Stimulated activated CD4-positive, alpha-beta T cell treated with anti-CD3 and anti-CD28 coated beads, Interleukin-4, amount 100 ng/mL, for 48 hours (primary cell): ENCODE results near the gene KRTAP12-3.
"Not testable (repeated sequence)": the region's sequence is repeated elsewhere in the genome, so short reads cannot be mapped to it uniquely, and the experiment has no call there.

Experiments used
- DNase-seq, 2 donors: peaks; one replicate each; pipeline ENCODE4 v3.0.0-alpha.2; 2020; ENCODE audit warnings: low read depth in 2 of 2

The KRTAP12-3 gene

GRCh38 chr21:44650973-44651675 is 6.6 kb upstream of the KRTAP12-3 start:
- DNase-seq = no peak

DNA sequence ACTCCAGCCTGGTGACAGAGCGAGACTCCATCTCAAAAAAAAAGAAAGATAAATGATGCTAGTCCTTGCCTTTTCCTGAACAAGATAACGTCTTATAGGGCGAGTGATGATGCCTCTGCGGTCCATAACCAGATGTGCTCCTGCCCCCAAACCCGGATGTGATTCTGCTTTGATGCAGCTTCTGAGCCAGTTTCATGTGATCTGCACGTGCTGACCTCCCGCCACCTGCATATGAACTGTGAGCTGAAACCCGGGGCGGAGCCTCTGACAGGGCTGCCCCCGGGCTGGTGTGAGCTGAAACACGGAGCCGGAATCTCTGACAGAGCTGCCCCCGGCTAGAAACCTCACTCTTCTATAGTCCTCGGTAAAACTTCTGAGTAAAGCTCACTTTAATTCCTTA is 4.6 kb upstream of the KRTAP12-3 start:
- no peak for DNase-seq

DNA sequence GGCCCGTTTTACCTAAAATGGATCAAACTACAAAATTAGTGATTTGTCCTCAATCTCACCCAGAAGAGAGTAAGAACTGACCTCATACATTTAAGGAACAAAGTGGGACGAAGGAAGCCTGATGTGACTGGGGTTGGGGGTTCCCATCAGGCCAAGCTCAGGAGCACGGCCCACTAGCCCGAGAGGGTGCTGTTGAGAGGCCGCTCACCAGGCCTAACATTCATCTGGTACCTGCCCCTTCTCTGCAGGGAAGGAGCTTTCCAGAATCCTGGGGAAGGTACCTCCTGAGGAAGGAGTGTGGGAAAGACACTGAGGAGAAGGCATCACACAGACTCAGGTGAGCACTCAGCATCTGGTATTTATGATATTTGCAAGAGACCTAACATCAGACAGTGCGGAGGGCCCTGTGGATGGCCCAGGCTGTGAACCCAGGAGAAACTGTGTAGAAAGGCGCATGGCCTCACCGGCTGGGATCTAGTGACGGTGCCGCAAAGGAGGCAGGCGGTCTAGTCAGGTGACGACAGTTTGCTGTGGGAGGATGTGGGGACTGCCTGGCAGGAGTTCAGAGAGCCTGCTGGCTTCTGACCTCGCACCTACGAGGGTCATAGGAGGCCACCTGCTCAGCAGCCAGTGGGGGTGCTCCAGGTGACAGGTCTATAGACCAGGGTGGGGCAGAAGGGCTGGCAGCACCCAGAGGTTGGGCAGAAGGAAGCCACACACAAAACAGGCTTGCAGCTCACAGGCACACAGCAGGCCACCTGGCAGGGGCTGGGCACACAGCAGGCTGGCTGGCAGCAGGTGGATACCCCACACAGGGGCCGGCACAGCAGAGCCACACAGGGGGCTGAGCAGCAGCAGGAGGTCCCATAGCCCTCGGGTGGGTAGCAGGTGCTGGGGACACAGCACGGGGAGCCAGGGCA is 3.8 kb upstream of the KRTAP12-3 start:
- no peak for DNase-seq

DNA sequence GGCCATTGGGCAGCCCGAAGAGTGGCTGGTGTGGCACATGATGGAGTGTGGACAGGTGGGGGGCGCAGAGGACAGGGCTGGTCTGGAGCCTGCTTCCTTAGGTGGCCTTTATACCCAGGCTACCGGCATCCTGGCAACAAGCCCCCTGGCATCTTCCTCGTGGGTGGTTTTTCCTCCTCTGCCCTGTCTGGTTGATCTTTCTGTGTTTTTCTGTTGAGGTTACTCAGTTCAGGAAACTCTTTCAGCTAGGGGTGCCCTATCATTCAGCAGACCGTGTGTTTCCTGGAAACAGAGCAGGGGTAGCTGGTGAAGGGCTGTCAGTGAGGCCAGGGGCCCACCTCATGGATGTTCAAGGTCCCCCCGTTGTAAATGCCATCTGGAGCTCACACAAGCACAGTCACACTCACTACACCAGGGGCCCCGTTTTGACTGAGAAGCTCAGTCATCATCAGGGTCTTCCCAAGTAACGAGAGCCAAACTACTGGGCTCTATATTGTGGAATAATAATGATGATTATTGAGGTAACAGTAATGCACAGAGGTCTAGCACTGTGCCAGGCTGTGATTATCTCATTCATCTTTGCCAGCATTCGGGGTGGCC is 3.1 kb upstream of the KRTAP12-3 start, which contains the start of gene KRTAP12-4:
TSS of gene KRTAP12-4 (minus strand) at position 84 of the 600 bp plus-strand sequence. CDS start at position 39, 45 bp downstream.
- DNase-seq = no peak

DNA sequence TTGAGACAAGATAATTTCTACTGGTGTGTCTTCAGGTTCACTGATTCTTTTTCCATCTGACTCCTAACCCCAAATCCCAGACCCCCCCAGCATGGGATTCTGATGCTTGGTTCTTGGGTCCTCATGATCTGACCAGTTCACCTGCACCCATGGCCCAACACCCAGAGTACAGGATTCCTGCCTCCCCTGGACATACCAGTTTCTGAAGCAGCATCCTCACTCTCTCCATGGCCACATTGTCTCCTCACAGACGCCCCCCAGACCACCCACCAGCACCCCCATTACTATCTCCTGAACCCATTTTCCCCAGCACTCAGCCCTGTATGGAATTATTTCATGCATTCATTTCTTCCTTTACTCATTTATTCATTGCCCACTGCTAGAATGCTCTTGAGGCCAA is 864 bp upstream of the KRTAP12-3 start:
- no peak for DNase-seq

DNA sequence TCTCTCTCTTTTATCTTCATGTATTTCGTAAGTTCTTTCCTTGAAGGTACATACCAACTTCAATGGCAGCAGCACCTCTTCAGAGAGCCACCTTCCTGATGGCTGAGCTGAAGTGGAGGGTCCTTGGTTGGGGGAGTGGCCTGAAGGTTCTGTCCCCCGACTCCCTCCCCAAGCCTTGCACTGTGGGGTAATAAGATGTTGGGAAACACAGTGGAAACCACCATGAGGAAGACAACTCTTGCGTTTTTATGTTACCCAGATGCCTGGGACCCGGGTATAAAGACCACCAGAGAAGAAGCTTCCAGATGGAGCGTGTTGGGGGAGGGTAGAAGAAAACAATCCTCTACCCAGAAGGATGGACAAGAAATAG is 794 bp downstream of the KRTAP12-3 start:
- DNase-seq = no peak

GRCh38 chr21:44658913-44659595 is 1.3 kb downstream of the KRTAP12-3 start:
- DNase-seq = no peak

GRCh38 chr21:44661567-44661966 is 3.8 kb downstream of the KRTAP12-3 start:
- not testable (repeated sequence) for DNase-seq

DNA sequence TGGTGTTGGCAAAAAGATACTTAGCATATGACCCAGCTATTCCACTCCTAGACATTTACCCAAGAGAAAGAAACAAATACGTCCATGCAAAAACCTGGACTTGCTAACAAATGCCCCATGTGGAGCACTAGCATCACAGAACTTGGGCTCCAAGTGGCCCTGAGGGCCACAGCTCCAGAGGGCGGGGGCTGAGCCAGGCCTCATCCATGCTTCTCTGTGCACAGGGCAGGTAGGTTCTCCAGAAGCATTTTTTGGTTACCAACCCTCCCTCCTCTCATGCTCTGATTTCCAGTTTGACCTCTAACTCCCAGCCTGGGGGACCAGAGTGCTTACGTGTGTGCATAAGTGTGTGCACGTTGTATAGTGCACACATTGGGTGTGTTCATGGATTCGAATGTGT is 7.0 kb downstream of the KRTAP12-3 start:
- DNase-seq = no peak

GRCh38 chr21:44666401-44667320 is 8.9 kb downstream of the KRTAP12-3 start, which contains the start of gene KRTAP12-2:
Gene KRTAP12-2 (minus strand): TSS chr21:44666927. CDS start chr21:44666886, 41 bp downstream.
- DNase-seq = no peak

- no peak for DNase-seq
Observed at GRCh38 chr21:44667612-44668011, 9.9 kb downstream of the KRTAP12-3 start.

GRCh38 chr21:44670642-44671432 is 13.1 kb downstream of the KRTAP12-3 start:
- no peak for DNase-seq

GRCh38 chr21:44671911-44672310 is 14.2 kb downstream of the KRTAP12-3 start:
- DNase-seq = no peak

GRCh38 chr21:44677881-44678280 is 20.1 kb downstream of the KRTAP12-3 start:
- DNase-seq = no peak

DNA sequence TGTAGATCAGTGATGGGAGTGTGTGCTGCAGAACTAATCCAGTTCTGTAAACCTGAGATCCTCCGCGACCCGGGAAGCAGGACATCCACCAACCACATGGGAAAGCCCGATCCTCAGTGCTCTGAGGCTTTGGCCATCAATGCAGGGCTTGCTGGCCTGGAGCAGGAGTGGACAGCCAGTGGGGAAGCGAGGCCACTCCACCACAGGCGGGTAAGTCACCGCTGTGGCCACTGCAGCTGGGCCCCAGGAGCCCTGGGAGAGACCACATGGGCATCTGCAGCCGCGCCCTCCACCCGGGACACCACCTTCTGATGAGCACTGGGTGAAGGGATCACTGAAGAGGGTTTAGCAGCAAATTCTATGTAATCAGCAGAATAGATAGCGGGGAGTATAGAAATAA is 23.4 kb downstream of the KRTAP12-3 start:
- DNase-seq = no peak

DNA sequence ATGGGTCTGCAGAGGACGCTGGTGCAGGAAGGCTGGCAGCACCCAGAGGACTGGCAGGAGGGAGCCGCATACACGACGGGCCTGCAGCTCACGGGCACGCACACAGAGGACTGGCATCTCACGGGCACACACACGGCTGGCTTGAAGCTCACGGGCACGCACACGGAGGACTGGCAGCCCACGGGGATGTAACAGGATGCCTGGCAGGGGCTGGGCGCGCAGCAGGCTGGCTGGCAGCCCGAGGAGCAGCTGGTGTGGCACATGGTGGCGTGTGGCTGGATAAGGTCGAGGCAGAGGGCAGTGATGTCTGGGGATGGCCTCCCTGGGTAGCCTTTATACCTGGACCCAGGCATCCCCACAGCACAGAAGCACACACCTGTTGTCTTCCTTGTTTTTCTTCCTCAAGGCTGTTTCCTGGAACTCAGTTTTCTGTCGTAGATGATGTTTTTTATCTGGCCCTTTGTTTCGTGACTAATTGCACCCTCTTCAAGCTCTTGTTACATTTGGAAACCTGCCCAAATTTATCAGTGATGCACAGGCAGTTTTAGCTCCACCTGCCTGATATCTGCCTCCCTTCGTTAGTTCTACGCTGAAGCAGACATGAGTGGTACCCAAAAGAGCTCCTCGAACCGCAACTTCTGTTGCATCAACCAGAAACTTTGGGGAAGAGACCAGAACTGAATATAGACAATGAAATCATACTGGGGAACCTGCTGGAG is 24.3 kb downstream of the KRTAP12-3 start, which contains the start of gene KRTAP12-1:
TSS of gene KRTAP12-1 (minus strand) at position 303 of the 719 bp plus-strand sequence. CDS start at position 263, 40 bp downstream.
- DNase-seq = no peak

- DNase-seq = no peak
Observed at GRCh38 chr21:44682580-44683151, 24.9 kb downstream of the KRTAP12-3 start.

- DNase-seq = no peak
Observed at GRCh38 chr21:44684077-44684476, 26.3 kb downstream of the KRTAP12-3 start.

GRCh38 chr21:44684483-44684882 is 26.8 kb downstream of the KRTAP12-3 start:
- DNase-seq = no peak
